Measurements from ENCODE around the gene LEPROT. TPM values are rescaled to one million over a fixed set of nuclear protein-coding genes. Genes with fewer than 3 reads are reported as not detected.

The LEPROT gene
- polyA plus RNA-seq, 1 donor: 60.9 TPM

- no peak for DNase-seq (ENCODE audit: low read depth)
These were observed 57.2 kb downstream of the LEPROT start for GRCh38 chr1:65477414-65478378.

- no peak for DNase-seq (ENCODE audit: low read depth)
These were observed 58.0 kb downstream of the LEPROT start for GRCh38 chr1:65478379-65479026.

- DNase-seq (ENCODE audit: low read depth): no peak
These were observed 59.2 kb downstream of the LEPROT start for GRCh38 chr1:65479554-65480204.

- no peak for DNase-seq (ENCODE audit: low read depth)
These were observed 60.4 kb downstream of the LEPROT start for GRCh38 chr1:65480684-65481405.

GRCh38 chr1:65483993-65484754 is 63.7 kb downstream of the LEPROT start:
- DNase-seq (ENCODE audit: low read depth): no peak

Other genes with a start within 250 kb of the LEPROT start
- gene DNAJC6, start 111.1 kb upstream of the LEPROT start, polyA plus RNA-seq (ENCODE audit: insufficient read length): 0.71 TPM
- 7.4 TPM for gene LEPR, start within 50 bp of the LEPROT start, polyA plus RNA-seq (ENCODE audit: insufficient read length)